ENCODE results near the gene ZSCAN31.

DNA sequence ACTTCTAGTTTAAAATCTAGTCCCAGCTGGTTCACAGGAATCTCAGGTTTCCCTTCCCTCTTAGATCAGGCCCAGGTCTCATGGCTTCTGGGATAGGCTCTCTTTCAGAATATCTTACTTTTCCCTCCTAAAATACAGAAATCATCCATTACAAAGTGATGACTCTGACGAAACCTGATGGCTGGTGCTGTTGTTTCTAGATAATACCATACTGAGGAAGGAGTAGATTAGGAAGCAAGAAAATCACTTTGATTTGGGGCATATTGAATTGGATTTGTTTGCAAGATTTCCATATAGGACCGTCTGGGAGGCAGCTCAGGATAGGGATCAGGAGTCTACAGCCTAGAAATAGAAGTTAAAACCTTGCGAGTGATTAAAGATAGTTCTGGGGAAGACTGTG lies 17.4 kb upstream of the ZSCAN31 start:
- TF ChIP-seq, protein P1, sequence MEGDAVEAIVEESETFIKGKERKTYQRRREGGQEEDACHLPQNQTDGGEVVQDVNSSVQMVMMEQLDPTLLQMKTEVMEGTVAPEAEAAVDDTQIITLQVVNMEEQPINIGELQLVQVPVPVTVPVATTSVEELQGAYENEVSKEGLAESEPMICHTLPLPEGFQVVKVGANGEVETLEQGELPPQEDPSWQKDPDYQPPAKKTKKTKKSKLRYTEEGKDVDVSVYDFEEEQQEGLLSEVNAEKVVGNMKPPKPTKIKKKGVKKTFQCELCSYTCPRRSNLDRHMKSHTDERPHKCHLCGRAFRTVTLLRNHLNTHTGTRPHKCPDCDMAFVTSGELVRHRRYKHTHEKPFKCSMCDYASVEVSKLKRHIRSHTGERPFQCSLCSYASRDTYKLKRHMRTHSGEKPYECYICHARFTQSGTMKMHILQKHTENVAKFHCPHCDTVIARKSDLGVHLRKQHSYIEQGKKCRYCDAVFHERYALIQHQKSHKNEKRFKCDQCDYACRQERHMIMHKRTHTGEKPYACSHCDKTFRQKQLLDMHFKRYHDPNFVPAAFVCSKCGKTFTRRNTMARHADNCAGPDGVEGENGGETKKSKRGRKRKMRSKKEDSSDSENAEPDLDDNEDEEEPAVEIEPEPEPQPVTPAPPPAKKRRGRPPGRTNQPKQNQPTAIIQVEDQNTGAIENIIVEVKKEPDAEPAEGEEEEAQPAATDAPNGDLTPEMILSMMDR (conservative IDR thresholded peaks at IDR 0.05; ENCODE audit: low read length), result no peak
- TF ChIP-seq EZH2phosphoT487 (IDR thresholded peaks at IDR 0.05; ENCODE audit: borderline replicate concordance), result no peak
